OCI-LY7 (cell line): ENCODE measurements around the gene DIPK1A.

ENCODE experiments used
- EZH2phosphoT487 ChIP-seq: fragments of 200-600 bp; sonication (generic); IDR thresholded peaks from 2 replicates; pipeline ENCODE4 v1.6.1; 2018; ENCODE audit warnings: low read depth, borderline replicate concordance, mild to moderate bottlenecking, mixed run types, antibody characterized with exemption, low read length, moderate library complexity, mixed read lengths
- TF ChIP-seq, protein P1 (sequence below): fragments of 200-600 bp; sonication (generic); conservative IDR thresholded peaks from 2 replicates; pipeline ENCODE4 v1.5.1; 2014; ENCODE audit warnings: mild to moderate bottlenecking, antibody characterized with exemption, low read length, moderate library complexity, mixed read lengths

- TF ChIP-seq, protein P1, sequence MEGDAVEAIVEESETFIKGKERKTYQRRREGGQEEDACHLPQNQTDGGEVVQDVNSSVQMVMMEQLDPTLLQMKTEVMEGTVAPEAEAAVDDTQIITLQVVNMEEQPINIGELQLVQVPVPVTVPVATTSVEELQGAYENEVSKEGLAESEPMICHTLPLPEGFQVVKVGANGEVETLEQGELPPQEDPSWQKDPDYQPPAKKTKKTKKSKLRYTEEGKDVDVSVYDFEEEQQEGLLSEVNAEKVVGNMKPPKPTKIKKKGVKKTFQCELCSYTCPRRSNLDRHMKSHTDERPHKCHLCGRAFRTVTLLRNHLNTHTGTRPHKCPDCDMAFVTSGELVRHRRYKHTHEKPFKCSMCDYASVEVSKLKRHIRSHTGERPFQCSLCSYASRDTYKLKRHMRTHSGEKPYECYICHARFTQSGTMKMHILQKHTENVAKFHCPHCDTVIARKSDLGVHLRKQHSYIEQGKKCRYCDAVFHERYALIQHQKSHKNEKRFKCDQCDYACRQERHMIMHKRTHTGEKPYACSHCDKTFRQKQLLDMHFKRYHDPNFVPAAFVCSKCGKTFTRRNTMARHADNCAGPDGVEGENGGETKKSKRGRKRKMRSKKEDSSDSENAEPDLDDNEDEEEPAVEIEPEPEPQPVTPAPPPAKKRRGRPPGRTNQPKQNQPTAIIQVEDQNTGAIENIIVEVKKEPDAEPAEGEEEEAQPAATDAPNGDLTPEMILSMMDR: peak; percentile 30; the same call in 1 of the 2 replicates
- TF ChIP-seq EZH2phosphoT487: no peak
These were observed 60.7 kb downstream of the DIPK1A start for GRCh38 chr1:92900539-92900938.
